HepG2 (cell line): ENCODE data around the gene TBC1D1. TPM values are rescaled to one million over a fixed set of nuclear protein-coding genes. Genes with fewer than 3 reads are reported as not detected.

ENCODE experiments used
- ATAC-seq: fragments of 200-7000 bp; cut with Tn5 transposase; 3 replicates; pipeline ENCODE4 v1.9.1; 2020; ENCODE audit warnings: mild to moderate bottlenecking, moderate library complexity
- BruUV-seq: library from RNA; stranded (reverse); fragments of 400-500 nt; replicated peaks from 2 replicates; lab custom pipeline; 2021; lab: Mats Ljungman, UMichigan
- CTCF ChIA-PET: fragments of 300-600 bp; formaldehyde crosslinking; extraction: SDS; loops from one replicate; lab custom pipeline; 2021; ENCODE audit warnings: low total read pairs, inconsistent platforms, low intra/inter-chr PET ratio; lab: Yijun Ruan, JAX
- POLR2A ChIA-PET: fragments of 350-600 bp; sonication (Branson Sonifier 250); formaldehyde crosslinking; loops from one replicate; lab custom pipeline; 2020; ENCODE audit warnings: antibody characterized with exemption, inconsistent platforms; lab: Yijun Ruan, JAX
- DNase-seq: peaks from one replicate; pipeline ENCODE4 v3.0.0-alpha.2; 2015; ENCODE audit warnings: low spot score
- FAIRE-seq: peaks from 3 replicates; lab custom pipeline; 2011; peaks lifted over from hg19 to GRCh38; lab: Jason Lieb, UNC
- H2AFZ ChIP-seq: one replicate; pipeline ENCODE4 v1.6.1; 2011; ENCODE audit warnings: low read length, inconsistent platforms
- H3K27ac ChIP-seq: fragments of 300-600 bp; 3 replicates; pipeline ENCODE4 v1.8.0; 2011; ENCODE audit warnings: mixed run types, mild to moderate bottlenecking, mixed read lengths, low read length, inconsistent platforms; ENCODE audit not compliant: insufficient read depth; ENCODE audit errors: extremely low read length
- H3K27me3 ChIP-seq, 2 experiments: fragments of 200-600 bp in 1 of 2; 2 replicates in 1 of 2; 3 replicates in 1 of 2; pipeline versions ENCODE4 v1.6.0 to v1.8.0; 2011; ENCODE audit warnings: low read length in 2 of 2, mild to moderate bottlenecking in 2 of 2, moderate library complexity in 2 of 2, inconsistent platforms in 1 of 2; ENCODE audit not compliant: insufficient read depth in 2 of 2, control insufficient read depth in 1 of 2
- H3K36me3 ChIP-seq, 2 experiments: fragments of 200-600 bp in 1 of 2; replicated peaks in 1 of 2; 2 replicates in 1 of 2; 3 replicates in 1 of 2; pipeline versions ENCODE4 v1.5.1 to v1.8.0; 2011; ENCODE audit warnings: low read length in 2 of 2, inconsistent platforms in 1 of 2; ENCODE audit not compliant: insufficient read depth in 2 of 2, control insufficient read depth in 1 of 2
- H3K4me1 ChIP-seq: 2 replicates; pipeline ENCODE4 v1.5.1; 2012; ENCODE audit warnings: low read length, inconsistent platforms; ENCODE audit not compliant: insufficient read depth
- H3K4me2 ChIP-seq: 2 replicates; pipeline ENCODE4 v1.6.0; 2011; ENCODE audit warnings: low read depth, low read length, inconsistent platforms
- H3K4me3 ChIP-seq, 3 experiments: fragments of 200-600 bp in 1 of 3; sonication (generic), shearing (Covaris generic) in 1 of 3; replicated peaks in 1 of 3; 2 replicates each; pipeline ENCODE4 v1.5.1; 2011 to 2016; ENCODE audit warnings: low read length in 3 of 3, inconsistent platforms in 2 of 3, low read depth in 2 of 3, mild to moderate bottlenecking in 2 of 3, control low read depth in 1 of 3, mixed read lengths in 1 of 3; ENCODE audit not compliant: insufficient read depth in 1 of 3
- H3K79me2 ChIP-seq: one replicate; pipeline ENCODE4 v1.6.1; 2011; ENCODE audit warnings: low read length, inconsistent platforms; ENCODE audit not compliant: insufficient read depth
- H3K9ac ChIP-seq: 2 replicates; pipeline ENCODE4 v1.6.0; 2011; ENCODE audit warnings: mild to moderate bottlenecking, low read depth, low read length, inconsistent platforms; ENCODE audit not compliant: insufficient read depth
- H3K9me3 ChIP-seq: 2 replicates; pipeline ENCODE4 v1.5.1; 2012; ENCODE audit warnings: mild to moderate bottlenecking, low read length
- H4K20me1 ChIP-seq: 2 replicates; pipeline ENCODE4 v1.6.0; 2011; ENCODE audit warnings: inconsistent platforms, mild to moderate bottlenecking, low read length, moderate library complexity; ENCODE audit not compliant: insufficient read depth
- AGO2 ChIP-seq: fragments of 200-400 bp; formaldehyde crosslinking; optimal IDR thresholded peaks from 2 replicates; pipeline ENCODE3; 2017; ENCODE audit warnings: mild to moderate bottlenecking, low read depth, low read length, moderate library complexity
- ARNT ChIP-seq: fragments of 450-650 bp; IDR thresholded peaks from 2 replicates; pipeline ENCODE4 v1.6.1; 2017
- KMT2A ChIP-seq: sonication (generic); formaldehyde crosslinking; IDR thresholded peaks from 2 replicates; pipeline ENCODE4 v1.4.0; 2020; ENCODE audit warnings: missing genetic modification reagents
- MTF1 ChIP-seq: sonication (generic); formaldehyde crosslinking; IDR thresholded peaks from 2 replicates; pipeline ENCODE4 v1.5.0; 2020; ENCODE audit warnings: missing genetic modification reagents
- POLR2AphosphoS2 ChIP-seq: IDR thresholded peaks from 2 replicates; pipeline ENCODE4 v1.6.1; 2011; ENCODE audit warnings: low read depth, low read length, improper control_type of control experiment
- RAD21 ChIP-seq: fragments of 450-650 bp; formaldehyde crosslinking; IDR thresholded peaks from 2 replicates; pipeline ENCODE4 v1.5.0; 2020; ENCODE audit warnings: mild to moderate bottlenecking
- SCMH1 ChIP-seq: sonication (generic); formaldehyde crosslinking; IDR thresholded peaks from 2 replicates; pipeline ENCODE4 v1.9.0; 2021; ENCODE audit warnings: missing genetic modification reagents, mild to moderate bottlenecking, borderline replicate concordance
- SMC3 ChIP-seq: IDR thresholded peaks from 2 replicates; pipeline ENCODE4 v1.6.1; 2011; ENCODE audit warnings: low read length, improper control_type of control experiment
- STAG1 ChIP-seq: sonication (generic); formaldehyde crosslinking; IDR thresholded peaks from 2 replicates; pipeline ENCODE4 v1.4.0; 2020; ENCODE audit warnings: missing genetic modification reagents
- ZKSCAN1 ChIP-seq: fragments of 150-350 bp; IDR thresholded peaks from 2 replicates; pipeline ENCODE4 v1.6.1; 2014; ENCODE audit warnings: low read length
- ZMYM4 ChIP-seq: sonication (generic); formaldehyde crosslinking; IDR thresholded peaks from 2 replicates; pipeline ENCODE4 v1.8.1; 2023; ENCODE audit warnings: mild to moderate bottlenecking, missing genetic modification reagents
- WGBS: methylation state at CpG from one replicate; pipeline ENCODE4 v1.1.6; 2017; ENCODE audit warnings: low lambda C conversion rate; 5-methylcytosine and 5-hydroxymethylcytosine counted together
- in situ Hi-C: cut with HindIII; loops from 2 replicates; pipeline ENCODE4 v1.10.0; 2017; ENCODE audit warnings: low pct_unique_long_range_greater_than_20kb; ENCODE audit not compliant: extremely low pct_ligation_motif_present
- intact Hi-C: fragments of 100-400 bp; cut with micrococcal nuclease; formaldehyde crosslinking; loops from one replicate; pipeline ENCODE4 v1.10.0; 2022; ENCODE audit not compliant: unreplicated experiment
- polyA plus RNA-seq, 8 experiments: library from polyadenylated mRNA; depleted of rRNA in 3 of 8; stranded (reverse) in 7 of 8; unstranded in 1 of 8; fragments of >200 nt; fragmentation: Illumina TruSeq in 4 of 8; extraction: Trizol in 4 of 8; gene quantifications; 2 replicates each; pipeline versions ENCODE4 v1.2.1 to v1.2.3, GENCODE V29; 2011 to 2016; ENCODE audit warnings: low read depth in 4 of 8, missing spikeins in 1 of 8, mixed read lengths in 1 of 8; ENCODE audit not compliant: insufficient read depth in 1 of 8
- total RNA-seq, 5 experiments: library from RNA; depleted of rRNA; stranded (reverse); fragments of >200 nt; fragmentation: Illumina TruSeq; extraction: Trizol; gene quantifications; 2 replicates each; pipeline ENCODE4 v1.2.3, GENCODE V29; 2016; ENCODE audit warnings: low read depth in 1 of 5
- TF ChIP-seq, protein P1 (sequence below): sonication (generic); formaldehyde crosslinking; IDR thresholded peaks from 2 replicates; pipeline ENCODE4 v1.5.0; 2020; ENCODE audit warnings: mild to moderate bottlenecking, missing genetic modification reagents, moderate library complexity
- TF ChIP-seq, protein P2 (sequence below): sonication (generic); formaldehyde crosslinking; IDR thresholded peaks from 2 replicates; pipeline ENCODE4 v1.4.0; 2020; ENCODE audit warnings: mild to moderate bottlenecking, missing genetic modification reagents
- TF ChIP-seq, protein P3 (sequence below): IDR thresholded peaks from 2 replicates; pipeline ENCODE4 v1.6.1; 2012; ENCODE audit warnings: low read depth, low read length, improper control_type of control experiment

TBC1D1 gene
- total and polyA plus RNA-seq, 2 of the 13 experiments (the other 11 are each of a cell fraction or from before 2014, with no cell fraction given) = 37.3 to 62.8 TPM

DNA sequence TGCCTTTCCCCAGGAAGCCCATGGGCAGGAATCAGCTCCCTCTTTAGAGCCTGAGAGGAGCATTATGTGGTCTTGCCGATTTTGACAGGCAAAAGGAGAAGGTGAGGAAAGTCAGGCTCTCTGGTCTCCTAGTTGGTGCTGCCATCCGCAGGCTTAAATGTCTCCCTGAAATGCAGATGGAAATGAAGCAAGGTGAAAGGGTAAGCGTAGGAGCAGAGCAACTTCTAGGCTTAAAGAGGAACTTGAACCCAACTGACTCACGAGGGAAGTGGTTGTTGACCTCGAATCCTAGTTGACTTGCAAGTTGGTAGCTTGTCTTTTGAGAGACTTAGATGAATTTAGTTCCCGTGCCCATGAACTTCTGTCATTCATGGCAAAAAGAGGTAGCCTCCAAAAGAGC, 275.2 kb downstream of the TBC1D1 start:
- ATAC-seq = no peak
- peaks cover 7% of the 10 kb centered on the region; the same call in 1 of the 2 replicates for H3K9me3 ChIP-seq
- no peak overlapping the region for H3K9ac ChIP-seq
- H3K4me2 ChIP-seq = no peak overlapping the region
- in situ Hi-C loops (no loop called here), intact Hi-C loops (no loop called here)
- TF ChIP-seq SMC3 (peak; percentile 30; the same call in 1 of the 2 replicates), KMT2A (no peak), RAD21 (peak; percentile 37; the same call in 1 of the 2 replicates), MTF1 (CRISPR knock-in tag) (no peak), STAG1 (CRISPR knock-in tag) (peak; percentile 68), ZMYM4 (CRISPR knock-in tag) (peak; percentile 39; the same call in 1 of the 2 replicates)
- TF ChIP-seq, protein P1, sequence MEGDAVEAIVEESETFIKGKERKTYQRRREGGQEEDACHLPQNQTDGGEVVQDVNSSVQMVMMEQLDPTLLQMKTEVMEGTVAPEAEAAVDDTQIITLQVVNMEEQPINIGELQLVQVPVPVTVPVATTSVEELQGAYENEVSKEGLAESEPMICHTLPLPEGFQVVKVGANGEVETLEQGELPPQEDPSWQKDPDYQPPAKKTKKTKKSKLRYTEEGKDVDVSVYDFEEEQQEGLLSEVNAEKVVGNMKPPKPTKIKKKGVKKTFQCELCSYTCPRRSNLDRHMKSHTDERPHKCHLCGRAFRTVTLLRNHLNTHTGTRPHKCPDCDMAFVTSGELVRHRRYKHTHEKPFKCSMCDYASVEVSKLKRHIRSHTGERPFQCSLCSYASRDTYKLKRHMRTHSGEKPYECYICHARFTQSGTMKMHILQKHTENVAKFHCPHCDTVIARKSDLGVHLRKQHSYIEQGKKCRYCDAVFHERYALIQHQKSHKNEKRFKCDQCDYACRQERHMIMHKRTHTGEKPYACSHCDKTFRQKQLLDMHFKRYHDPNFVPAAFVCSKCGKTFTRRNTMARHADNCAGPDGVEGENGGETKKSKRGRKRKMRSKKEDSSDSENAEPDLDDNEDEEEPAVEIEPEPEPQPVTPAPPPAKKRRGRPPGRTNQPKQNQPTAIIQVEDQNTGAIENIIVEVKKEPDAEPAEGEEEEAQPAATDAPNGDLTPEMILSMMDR (CRISPR knock-in tag) = peak; percentile 45
- no peaks in the 10 kb centered on the region for H4K20me1 ChIP-seq
- ChIA-PET CTCF (no interaction called here), POLR2A (no interaction called here)
- no peak overlapping the region for H3K4me3 ChIP-seq
- 69% methylated on average over 6 of the region's 6 CpGs for WGBS
- no peaks in the 10 kb centered on the region for H3K36me3 ChIP-seq
- DNase-seq = no peak
- no peak overlapping the region for H3K27ac ChIP-seq
- H3K27me3 ChIP-seq = no peaks in the 10 kb centered on the region
- FAIRE-seq = no peak
- H3K79me2 ChIP-seq = no peaks in the 10 kb centered on the region
- no peak overlapping the region for H2AFZ ChIP-seq
- BruUV-seq = no TSS peak
- peaks cover 63% of the 10 kb centered on the region for H3K4me1 ChIP-seq

DNA sequence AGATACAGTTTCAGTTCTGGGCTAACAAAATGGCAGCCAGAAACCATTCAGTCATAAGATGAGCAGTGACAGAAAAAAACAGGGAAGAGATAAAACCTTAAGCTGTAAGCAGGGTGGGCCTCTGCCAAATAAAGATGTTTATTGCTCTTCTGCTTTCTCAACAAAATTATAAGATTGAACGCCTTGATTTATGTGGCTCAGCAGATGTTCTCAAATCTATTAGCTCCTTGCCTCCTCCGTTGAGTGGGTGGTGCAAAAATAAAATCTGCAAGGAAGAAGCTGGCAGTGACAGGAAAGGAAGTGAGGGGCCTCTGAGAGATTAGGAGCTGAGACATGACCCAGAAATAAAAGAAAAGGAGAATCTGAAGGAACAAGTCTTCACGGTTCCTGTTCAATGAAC, 275.9 kb downstream of the TBC1D1 start:
- Histone ChIP-seq H2AFZ (no peak overlapping the region), H3K36me3 (no peaks in the 10 kb centered on the region), H3K4me1 (peaks cover 58% of the 10 kb centered on the region), H3K9me3 (peaks cover 7% of the 10 kb centered on the region; the same call in 1 of the 2 replicates), H3K9ac (no peak overlapping the region), H3K79me2 (no peaks in the 10 kb centered on the region), H4K20me1 (no peaks in the 10 kb centered on the region), H3K27ac (no peak overlapping the region), H3K27me3 (no peaks in the 10 kb centered on the region), H3K4me2 (no peak overlapping the region), H3K4me3 (no peak overlapping the region)
- intact Hi-C loops = no loop called here
- no peak for DNase-seq
- ATAC-seq = no peak
- POLR2A ChIA-PET = no interaction called here
- BruUV-seq = no TSS peak
- CTCF ChIA-PET = no interaction called here
- FAIRE-seq = no peak
- 96% methylated on average over 3 of the region's 3 CpGs for WGBS
- in situ Hi-C loops = no loop called here
- TF ChIP-seq, protein P2, sequence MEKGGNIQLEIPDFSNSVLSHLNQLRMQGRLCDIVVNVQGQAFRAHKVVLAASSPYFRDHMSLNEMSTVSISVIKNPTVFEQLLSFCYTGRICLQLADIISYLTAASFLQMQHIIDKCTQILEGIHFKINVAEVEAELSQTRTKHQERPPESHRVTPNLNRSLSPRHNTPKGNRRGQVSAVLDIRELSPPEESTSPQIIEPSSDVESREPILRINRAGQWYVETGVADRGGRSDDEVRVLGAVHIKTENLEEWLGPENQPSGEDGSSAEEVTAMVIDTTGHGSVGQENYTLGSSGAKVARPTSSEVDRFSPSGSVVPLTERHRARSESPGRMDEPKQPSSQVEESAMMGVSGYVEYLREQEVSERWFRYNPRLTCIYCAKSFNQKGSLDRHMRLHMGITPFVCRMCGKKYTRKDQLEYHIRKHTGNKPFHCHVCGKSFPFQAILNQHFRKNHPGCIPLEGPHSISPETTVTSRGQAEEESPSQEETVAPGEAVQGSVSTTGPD = no peak
- no peak for TF ChIP-seq ZKSCAN1
- TF ChIP-seq, protein P3, sequence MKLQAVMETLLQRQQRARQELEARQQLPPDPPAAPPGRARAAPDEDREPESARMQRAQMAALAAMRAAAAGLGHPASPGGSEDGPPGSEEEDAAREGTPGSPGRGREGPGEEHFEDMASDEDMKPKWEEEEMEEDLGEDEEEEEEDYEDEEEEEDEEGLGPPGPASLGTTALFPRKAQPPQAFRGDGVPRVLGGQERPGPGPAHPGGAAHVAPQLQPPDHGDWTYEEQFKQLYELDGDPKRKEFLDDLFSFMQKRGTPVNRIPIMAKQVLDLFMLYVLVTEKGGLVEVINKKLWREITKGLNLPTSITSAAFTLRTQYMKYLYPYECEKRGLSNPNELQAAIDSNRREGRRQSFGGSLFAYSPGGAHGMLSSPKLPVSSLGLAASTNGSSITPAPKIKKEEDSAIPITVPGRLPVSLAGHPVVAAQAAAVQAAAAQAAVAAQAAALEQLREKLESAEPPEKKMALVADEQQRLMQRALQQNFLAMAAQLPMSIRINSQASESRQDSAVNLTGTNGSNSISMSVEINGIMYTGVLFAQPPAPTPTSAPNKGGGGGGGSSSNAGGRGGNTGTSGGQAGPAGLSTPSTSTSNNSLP = no peak
- no peak for TF ChIP-seq ARNT
- TF ChIP-seq AGO2 = no peak
- TF ChIP-seq POLR2AphosphoS2 = no peak
- TF ChIP-seq SCMH1 (CRISPR knock-in tag) = no peak
